Small intestine (tissue), 16 donors: Measurements from ENCODE around the gene MTAP. TPM values are rescaled to one million over a fixed set of nuclear protein-coding genes. Genes with fewer than 3 reads are reported as not detected.
A peak's percentile ranks its signal among the peaks of the same experiment; 100 is the strongest.

Experiments
- DNase-seq, 2 donors: peaks; one replicate each; pipeline versions ENCODE4 v3.0.0 to v3.0.0-alpha.2; 2013
- FAIRE-seq: peaks from 2 replicates; lab custom pipeline; 2012; peaks lifted over from hg19 to GRCh38; lab: Jason Lieb, UNC
- H3K27ac ChIP-seq, 3 donors: one replicate each; pipeline ENCODE4 v1.5.1; 2013; ENCODE audit warnings: low read length in 2 of 3, mild to moderate bottlenecking in 2 of 3, control low read depth in 1 of 3, inconsistent platforms in 1 of 3, low read depth in 1 of 3, moderate library complexity in 1 of 3
- H3K27me3 ChIP-seq, 3 donors: one replicate each; pipeline ENCODE4 v1.6.1; 2013; ENCODE audit warnings: low read length in 3 of 3, inconsistent platforms in 1 of 3; ENCODE audit not compliant: control insufficient read depth in 3 of 3, insufficient read depth in 3 of 3
- H3K36me3 ChIP-seq, 3 donors: one replicate each; pipeline ENCODE4 v1.6.1; 2013; ENCODE audit warnings: low read length in 3 of 3, inconsistent platforms in 1 of 3, low read depth in 1 of 3, mild to moderate bottlenecking in 1 of 3, moderate library complexity in 1 of 3; ENCODE audit not compliant: control insufficient read depth in 3 of 3, insufficient read depth in 2 of 3
- H3K4me1 ChIP-seq, 3 donors: one replicate each; pipeline ENCODE4 v1.6.1; 2013; ENCODE audit warnings: low read length in 2 of 3, inconsistent platforms in 1 of 3, low read depth in 1 of 3, mild to moderate bottlenecking in 1 of 3, moderate library complexity in 1 of 3; ENCODE audit not compliant: control insufficient read depth in 3 of 3, insufficient read depth in 2 of 3
- H3K4me3 ChIP-seq, 3 donors: one replicate each; pipeline ENCODE4 v1.5.1; 2013; ENCODE audit warnings: low read length in 3 of 3, control low read depth in 1 of 3, inconsistent platforms in 1 of 3, low read depth in 1 of 3, mild to moderate bottlenecking in 1 of 3, moderate library complexity in 1 of 3
- H3K9me3 ChIP-seq, 2 donors: one replicate each; pipeline ENCODE4 v1.6.1; 2013; ENCODE audit warnings: low read depth in 1 of 2, low read length in 1 of 2; ENCODE audit not compliant: control insufficient read depth in 2 of 2, insufficient read depth in 1 of 2
- WGBS, 3 donors: extraction: QIAGEN DNeasy Blood & Tissue Kit; methylation state at CpG; one replicate each; pipeline ENCODE4 v1.1.7; 2013; 5-methylcytosine and 5-hydroxymethylcytosine counted together
- long read RNA-seq, 10 donors: transcript quantifications; one replicate each; lab custom pipeline, GENCODE V29; 2026
- polyA plus RNA-seq, 4 donors: library from polyadenylated mRNA; stranded (reverse) in 3 of 4; unstranded in 1 of 4; fragments of 200-250 nt in 3 of 4; fragments of 120-200 nt in 1 of 4; gene quantifications; one replicate each; pipeline versions ENCODE4 v1.2.1 to v1.2.3, GENCODE V29; 2013
- donor health status: healthy with polysubstance abuse.
- donor health status: control.
- donor health status: control.
- donor health status: Bipolar disorder and iron deficiency.
- donor health status: healthy.

MTAP gene
- 10 to 100 TPM in 2 of 4 donors, 1 to 10 TPM in 2; 3.0 to 24.4 (median 10.6) TPM for polyA plus RNA-seq
- long read RNA-seq, donor 1, full-length matches to known transcripts: 15 of 15 reads
- long read RNA-seq, donor 1, partial matches to known transcripts: 0 of 15 reads
- long read RNA-seq, donor 1, other reads (novel, unspliced or antisense): 0 of 15 reads
- long read RNA-seq, donor 2, full-length matches to known transcripts: 2 of 2 reads
- long read RNA-seq, donor 2, partial matches to known transcripts: 0 of 2 reads
- long read RNA-seq, donor 2, other reads (novel, unspliced or antisense): 0 of 2 reads
- long read RNA-seq, donor 3, full-length matches to known transcripts: 8 of 8 reads
- long read RNA-seq, donor 3, partial matches to known transcripts: 0 of 8 reads
- long read RNA-seq, donor 3, other reads (novel, unspliced or antisense): 0 of 8 reads
- long read RNA-seq, donor 4: 0 reads
- long read RNA-seq, donor 5, full-length matches to known transcripts: 2 of 2 reads
- long read RNA-seq, donor 5, partial matches to known transcripts: 0 of 2 reads
- long read RNA-seq, donor 5, other reads (novel, unspliced or antisense): 0 of 2 reads
- long read RNA-seq, donor 6, full-length matches to known transcripts: 4 of 4 reads
- long read RNA-seq, donor 6, partial matches to known transcripts: 0 of 4 reads
- long read RNA-seq, donor 6, other reads (novel, unspliced or antisense): 0 of 4 reads
- long read RNA-seq, donor 7, full-length matches to known transcripts: 6 of 6 reads
- long read RNA-seq, donor 7, partial matches to known transcripts: 0 of 6 reads
- long read RNA-seq, donor 7, other reads (novel, unspliced or antisense): 0 of 6 reads
- long read RNA-seq, donor 8, full-length matches to known transcripts: 1 of 1 reads
- long read RNA-seq, donor 8, partial matches to known transcripts: 0 of 1 reads
- long read RNA-seq, donor 8, other reads (novel, unspliced or antisense): 0 of 1 reads
- long read RNA-seq, donor 9, full-length matches to known transcripts: 2 of 2 reads
- long read RNA-seq, donor 9, partial matches to known transcripts: 0 of 2 reads
- long read RNA-seq, donor 9, other reads (novel, unspliced or antisense): 0 of 2 reads
- long read RNA-seq, donor 10, full-length matches to known transcripts: 5 of 10 reads
- long read RNA-seq, donor 10, partial matches to known transcripts: 5 of 10 reads
- long read RNA-seq, donor 10, other reads (novel, unspliced or antisense): 0 of 10 reads

DNA sequence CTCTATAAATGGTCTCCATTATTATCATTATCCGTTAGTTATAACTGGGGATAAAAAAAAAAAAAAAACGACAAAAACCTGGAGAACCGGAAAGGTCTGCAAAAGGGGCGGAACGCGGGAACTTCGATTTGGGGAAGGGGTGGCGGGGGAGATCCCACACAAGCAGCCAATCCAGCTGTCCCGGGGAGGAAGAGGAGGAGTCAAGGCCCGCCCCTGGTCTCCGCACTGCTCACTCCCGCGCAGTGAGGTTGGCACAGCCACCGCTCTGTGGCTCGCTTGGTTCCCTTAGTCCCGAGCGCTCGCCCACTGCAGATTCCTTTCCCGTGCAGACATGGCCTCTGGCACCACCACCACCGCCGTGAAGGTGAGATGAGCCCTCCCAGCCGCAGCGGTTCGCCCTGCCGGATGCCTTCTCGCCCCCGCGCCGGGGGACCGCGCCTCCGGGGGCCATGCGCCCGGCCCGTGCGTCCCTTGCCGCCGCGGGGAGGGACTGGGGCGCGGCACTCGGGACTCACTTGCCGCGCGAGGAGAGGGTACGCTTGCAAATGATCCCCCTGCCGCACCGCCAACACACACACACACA lies at the start of gene MTAP:
Gene MTAP (plus strand): TSS at position 219 of the 583 bp plus-strand sequence. CDS start 113 bp downstream, at position 332.
- Histone ChIP-seq H3K4me3 (peak within 1 kb of the TSS; percentile 75 to 80 (median 76)), H3K36me3 (peaks cover 0 to 11% (median 0%) of the 10 kb centered on the region in 3 donors), H3K27ac (peak within 1 kb of the TSS; percentile 61 to 90 (median 83)), H3K9me3 (no peaks in the 10 kb centered on the region), H3K27me3 (peaks cover 0 to 3% (median 0%) of the 10 kb centered on the region in 3 donors), H3K4me1 (peaks cover 4 to 5% (median 4%) of the 10 kb centered on the region in 3 donors)
- DNase-seq: peak; percentile 87
- WGBS, 3 donors: 1% methylated on average over 36 to 48 of the region's 48 CpGs
- no peak for FAIRE-seq

DNA sequence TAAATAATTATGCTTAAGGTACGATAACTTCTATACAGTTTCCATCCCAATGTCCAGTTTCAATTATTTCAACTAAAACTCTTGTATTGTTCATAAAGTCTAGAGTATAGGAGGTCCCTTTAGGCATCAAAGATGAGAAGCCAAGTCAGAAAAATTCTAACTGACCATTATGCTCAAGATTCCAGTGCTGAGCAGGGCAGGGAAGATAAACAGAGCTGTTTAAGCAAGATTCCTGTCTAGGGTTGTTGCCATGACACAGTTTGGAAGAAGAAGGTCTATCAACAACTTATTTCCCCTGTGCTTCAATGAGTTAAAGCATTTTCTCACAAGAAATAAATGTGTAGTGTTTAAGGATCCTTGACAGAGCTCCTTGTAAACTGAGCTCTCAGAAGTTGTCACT lies 48.9 kb upstream of the MTAP start:
- no peak overlapping the region for H3K4me3 ChIP-seq
- H3K27me3 ChIP-seq: peaks cover 0 to 5% (median 2%) of the 10 kb centered on the region in 3 donors
- no peak for DNase-seq
- no peak overlapping the region for H3K27ac ChIP-seq
- no peaks in the 10 kb centered on the region for H3K36me3 ChIP-seq
- 86 to 96% (median 93%) methylated on average over 1 of the region's 1 CpG for WGBS, 3 donors
- FAIRE-seq: no peak
- no peaks in the 10 kb centered on the region for H3K9me3 ChIP-seq
- H3K4me1 ChIP-seq: no peaks in the 10 kb centered on the region

DNA sequence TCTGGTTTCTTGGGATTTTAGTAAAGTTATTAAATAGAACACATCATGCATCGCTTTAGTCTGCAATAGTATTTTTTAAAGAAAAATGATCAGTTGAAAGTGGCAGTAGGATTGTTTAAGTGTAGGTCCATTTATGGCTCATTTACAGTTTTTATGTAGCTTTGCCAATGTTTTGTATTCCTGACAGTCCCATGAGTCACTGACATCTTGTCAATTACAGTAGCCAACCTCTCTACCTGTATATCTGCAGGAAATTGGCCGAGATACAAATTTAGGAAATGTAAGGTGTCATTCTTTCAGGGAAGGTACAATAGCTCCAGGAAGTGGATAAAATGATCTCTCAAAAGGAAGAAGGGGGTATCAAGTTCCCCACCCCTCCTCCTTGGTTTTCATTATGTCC lies 47.7 kb upstream of the MTAP start:
- DNase-seq (no peak), FAIRE-seq (no peak)
- no peak overlapping the region for H3K4me3 ChIP-seq
- WGBS, 3 donors: 74 to 84% (median 77%) methylated on average over 2 of the region's 2 CpGs
- no peaks in the 10 kb centered on the region for H3K36me3 ChIP-seq
- no peak overlapping the region for H3K27ac ChIP-seq
- H3K9me3 ChIP-seq: no peaks in the 10 kb centered on the region
- H3K4me1 ChIP-seq: no peaks in the 10 kb centered on the region
- H3K27me3 ChIP-seq: peaks cover 0 to 5% (median 2%) of the 10 kb centered on the region in 3 donors

DNA sequence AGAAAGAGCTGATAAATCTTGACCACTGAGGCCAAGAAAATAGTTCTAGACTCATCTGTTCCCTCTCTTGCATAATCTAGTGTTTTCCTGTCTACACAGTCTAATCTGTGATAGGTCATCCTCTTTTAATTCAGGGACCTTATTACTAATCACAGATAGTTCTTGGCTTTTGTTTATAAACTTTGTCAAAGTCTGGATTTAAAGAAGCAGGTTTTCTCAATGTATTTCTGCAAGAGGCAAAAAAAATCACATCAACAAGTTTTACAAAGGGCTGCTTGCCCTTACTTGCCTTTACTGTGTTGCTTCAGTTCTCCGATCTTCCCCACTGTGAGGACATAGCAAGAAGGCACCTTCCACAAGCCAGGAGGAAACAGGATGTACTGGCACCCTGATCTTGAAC lies 43.9 kb upstream of the MTAP start:
- DNase-seq (no peak), FAIRE-seq (no peak)
- peaks cover 0 to 2% (median 0%) of the 10 kb centered on the region in 3 donors for H3K27me3 ChIP-seq
- H3K4me3 ChIP-seq: no peak overlapping the region
- H3K4me1 ChIP-seq: no peaks in the 10 kb centered on the region
- 88 to 94% (median 91%) methylated on average over 1 of the region's 1 CpG for WGBS, 3 donors
- no peaks in the 10 kb centered on the region for H3K9me3 ChIP-seq
- H3K36me3 ChIP-seq: no peaks in the 10 kb centered on the region
- H3K27ac ChIP-seq: no peak overlapping the region

DNA sequence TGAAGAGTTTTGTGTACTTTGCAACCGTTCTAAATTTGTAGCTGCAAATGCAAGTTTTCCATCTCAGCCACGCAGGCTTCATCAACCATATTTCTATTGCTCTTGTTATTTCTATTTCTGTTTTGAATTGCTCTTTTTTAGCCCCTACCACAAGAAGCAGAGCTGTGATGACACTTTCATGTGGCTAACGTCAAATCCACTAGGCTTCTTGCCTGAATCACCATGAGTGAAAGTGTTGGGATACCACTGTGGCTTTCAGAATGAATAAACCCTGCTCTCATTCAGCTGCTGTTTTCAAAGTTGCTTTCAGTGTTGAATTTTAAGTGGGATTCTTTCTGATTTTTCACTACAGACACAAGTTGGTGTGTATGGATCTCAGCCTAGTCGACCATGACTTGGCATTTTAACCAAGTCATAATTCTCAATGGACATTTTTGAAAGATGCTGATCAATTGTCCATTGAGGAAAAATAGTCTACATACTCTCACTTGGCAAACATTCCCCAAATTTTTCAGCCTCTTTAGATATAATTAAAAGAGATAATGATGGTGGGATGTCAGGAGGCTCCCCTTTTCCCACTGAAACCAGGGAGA lies 41.0 kb upstream of the MTAP start:
- no peaks in the 10 kb centered on the region for H3K36me3 ChIP-seq
- peaks cover 0 to 2% (median 0%) of the 10 kb centered on the region in 3 donors for H3K27me3 ChIP-seq
- 62 to 77% (median 64%) methylated on average over 4 of the region's 4 CpGs for WGBS, 3 donors
- no peak overlapping the region for H3K4me3 ChIP-seq
- H3K4me1 ChIP-seq: no peaks in the 10 kb centered on the region
- no peaks in the 10 kb centered on the region for H3K9me3 ChIP-seq
- no peak overlapping the region for H3K27ac ChIP-seq
- no peak for DNase-seq
- FAIRE-seq: no peak

DNA sequence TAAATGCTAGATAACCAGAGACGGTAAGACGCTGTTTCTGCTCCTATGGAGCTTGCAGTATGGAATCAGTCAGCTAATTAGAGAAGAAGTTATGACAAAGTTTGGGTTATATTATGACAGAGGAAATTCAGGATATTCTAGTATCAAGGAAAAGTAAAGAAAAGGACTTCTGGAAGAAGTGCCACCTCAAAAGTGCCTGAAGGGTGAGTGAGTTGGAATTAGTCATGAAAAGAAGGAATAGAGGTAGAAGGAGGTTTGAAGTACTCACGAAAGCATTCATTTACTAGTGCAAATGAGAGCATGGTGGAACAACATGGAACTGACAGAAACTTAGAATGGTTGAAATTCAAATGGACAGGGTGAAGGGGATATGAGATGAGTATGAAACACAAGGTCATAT lies 40.4 kb upstream of the MTAP start:
- FAIRE-seq: no peak
- WGBS, 3 donors: 94 to 97% (median 96%) methylated on average over 3 of the region's 3 CpGs

DNA sequence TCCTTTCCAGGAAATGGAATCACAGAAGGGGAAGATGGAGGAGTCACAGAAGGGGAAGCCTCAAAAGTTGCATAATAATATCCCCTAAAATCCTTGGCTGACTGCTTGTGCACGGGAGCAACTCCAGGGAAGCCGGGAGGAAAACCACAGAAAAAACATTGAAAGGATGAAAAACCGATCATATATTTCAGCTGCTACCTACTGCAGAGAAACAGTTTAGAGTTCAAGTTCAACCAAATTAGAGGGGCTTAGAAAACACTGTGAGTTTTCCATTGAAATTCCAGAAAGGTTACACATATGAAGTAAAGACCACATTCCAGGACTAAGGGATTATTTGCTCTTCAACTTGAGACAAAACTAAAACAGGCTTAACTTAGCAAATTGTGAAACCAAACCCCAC lies 37.6 kb upstream of the MTAP start:
- DNase-seq: no peak
- peaks cover 0 to 3% of the 10 kb centered on the region in 2 donors for H3K9me3 ChIP-seq
- H3K36me3 ChIP-seq: no peaks in the 10 kb centered on the region
- no peaks in the 10 kb centered on the region for H3K27me3 ChIP-seq
- FAIRE-seq: no peak
- no peak overlapping the region for H3K4me3 ChIP-seq
- H3K4me1 ChIP-seq: no peaks in the 10 kb centered on the region
- 70 to 90% (median 82%) methylated on average over 3 of the region's 3 CpGs for WGBS, 3 donors
- no peak overlapping the region for H3K27ac ChIP-seq

More for the DNA sequence above, 40.4 kb upstream of the MTAP start:
- Histone ChIP-seq H3K36me3 (no peaks in the 10 kb centered on the region), H3K9me3 (peaks cover 0 to 3% of the 10 kb centered on the region in 2 donors), H3K4me3 (no peak overlapping the region), H3K27me3 (no peaks in the 10 kb centered on the region), H3K4me1 (no peaks in the 10 kb centered on the region), H3K27ac (no peak overlapping the region)
- no peak for DNase-seq
